Measurements from ENCODE around the gene VEZT. TPM values are rescaled to one million over a fixed set of nuclear protein-coding genes. Genes with fewer than 3 reads are reported as not detected.
"Not testable (repeated sequence)": the region's sequence is repeated elsewhere in the genome, so short reads cannot be mapped to it uniquely, and the experiment has no call there.

The VEZT gene
- total RNA-seq, 1 donor: 77.1 TPM

- H3K9me3 ChIP-seq (ENCODE audit: low read depth, low read length): no peaks in the 10 kb centered on the region
- H3K79me2 ChIP-seq (ENCODE audit: insufficient read depth, low read length): peaks cover 72% of the 10 kb centered on the region
- H3K27me3 ChIP-seq (ENCODE audit: insufficient read depth, low read length): no peaks in the 10 kb centered on the region
- H3K27ac ChIP-seq (ENCODE audit: low read depth, low read length): no peak overlapping the region
- H3K4me1 ChIP-seq (ENCODE audit: insufficient read depth, low read length): no peaks in the 10 kb centered on the region
- H3K4me2 ChIP-seq (ENCODE audit: insufficient read depth, low read length): no peak overlapping the region
- H2AFZ ChIP-seq (ENCODE audit: low read length): no peak overlapping the region
- DNase-seq (ENCODE audit: insufficient read length, low spot score, missing footprints): peak; percentile 89
- no peaks in the 10 kb centered on the region for H3K36me3 ChIP-seq (ENCODE audit: insufficient read depth, low read length)
- TF ChIP-seq CTCF (IDR thresholded peaks at IDR 0.05; ENCODE audit: extremely low read depth, low read depth, low read length): no peak
- no peak overlapping the region for H3K4me3 ChIP-seq (ENCODE audit: insufficient read depth, low read length)
- H4K20me1 ChIP-seq (ENCODE audit: insufficient read depth, low read length): no peaks in the 10 kb centered on the region
Observed at GRCh38 chr12:95231190-95231589, 13.6 kb downstream of the VEZT start.

- not testable (repeated sequence) for H3K9me3 ChIP-seq (ENCODE audit: low read depth, low read length); H3K4me1 ChIP-seq (ENCODE audit: insufficient read depth, low read length); DNase-seq (ENCODE audit: insufficient read length, low spot score, missing footprints); H3K4me2 ChIP-seq (ENCODE audit: insufficient read depth, low read length); H3K27me3 ChIP-seq (ENCODE audit: insufficient read depth, low read length); H3K36me3 ChIP-seq (ENCODE audit: insufficient read depth, low read length); H2AFZ ChIP-seq (ENCODE audit: low read length); H3K27ac ChIP-seq (ENCODE audit: low read depth, low read length); H3K4me3 ChIP-seq (ENCODE audit: insufficient read depth, low read length)
- Histone ChIP-seq H3K79me2 (ENCODE audit: insufficient read depth, low read length) (peaks cover 74% of the 10 kb centered on the region), H4K20me1 (ENCODE audit: insufficient read depth, low read length) (peaks cover 11% of the 10 kb centered on the region)
Observed at GRCh38 chr12:95234187-95234586, 16.6 kb downstream of the VEZT start.

GRCh38 chr12:95235621-95236020, 18.0 kb downstream of the VEZT start:
- H2AFZ ChIP-seq (ENCODE audit: low read length); H3K4me3 ChIP-seq (ENCODE audit: insufficient read depth, low read length); H3K4me2 ChIP-seq (ENCODE audit: insufficient read depth, low read length); H3K27ac ChIP-seq (ENCODE audit: low read depth, low read length); H3K27me3 ChIP-seq (ENCODE audit: insufficient read depth, low read length); DNase-seq (ENCODE audit: insufficient read length, low spot score, missing footprints); H3K4me1 ChIP-seq (ENCODE audit: insufficient read depth, low read length); H3K36me3 ChIP-seq (ENCODE audit: insufficient read depth, low read length); H3K9me3 ChIP-seq (ENCODE audit: low read depth, low read length): not testable (repeated sequence)
- peaks cover 13% of the 10 kb centered on the region for H4K20me1 ChIP-seq (ENCODE audit: insufficient read depth, low read length)
- H3K79me2 ChIP-seq (ENCODE audit: insufficient read depth, low read length): peaks cover 73% of the 10 kb centered on the region

GRCh38 chr12:95237315-95237714, 19.7 kb downstream of the VEZT start:
- no peak overlapping the region for H3K27ac ChIP-seq (ENCODE audit: low read depth, low read length)
- DNase-seq (ENCODE audit: insufficient read length, low spot score, missing footprints): peak; percentile 55
- H3K9me3 ChIP-seq (ENCODE audit: low read depth, low read length): no peaks in the 10 kb centered on the region
- no peak overlapping the region for H2AFZ ChIP-seq (ENCODE audit: low read length)
- no peak overlapping the region for H3K4me2 ChIP-seq (ENCODE audit: insufficient read depth, low read length)
- H3K4me3 ChIP-seq (ENCODE audit: insufficient read depth, low read length): no peak overlapping the region
- H3K27me3 ChIP-seq (ENCODE audit: insufficient read depth, low read length): no peaks in the 10 kb centered on the region
- no peaks in the 10 kb centered on the region for H3K36me3 ChIP-seq (ENCODE audit: insufficient read depth, low read length)
- H3K79me2 ChIP-seq (ENCODE audit: insufficient read depth, low read length): peaks cover 69% of the 10 kb centered on the region
- H3K4me1 ChIP-seq (ENCODE audit: insufficient read depth, low read length): no peaks in the 10 kb centered on the region
- peaks cover 13% of the 10 kb centered on the region for H4K20me1 ChIP-seq (ENCODE audit: insufficient read depth, low read length)
- TF ChIP-seq CTCF (IDR thresholded peaks at IDR 0.05; ENCODE audit: extremely low read depth, low read depth, low read length): no peak

- Histone ChIP-seq H3K4me3 (ENCODE audit: insufficient read depth, low read length) (no peak overlapping the region), H3K27ac (ENCODE audit: low read depth, low read length) (no peak overlapping the region), H3K27me3 (ENCODE audit: insufficient read depth, low read length) (no peaks in the 10 kb centered on the region), H3K4me2 (ENCODE audit: insufficient read depth, low read length) (no peak overlapping the region), H4K20me1 (ENCODE audit: insufficient read depth, low read length) (peaks cover 15% of the 10 kb centered on the region), H3K36me3 (ENCODE audit: insufficient read depth, low read length) (no peaks in the 10 kb centered on the region), H3K4me1 (ENCODE audit: insufficient read depth, low read length) (no peaks in the 10 kb centered on the region), H3K9me3 (ENCODE audit: low read depth, low read length) (no peaks in the 10 kb centered on the region), H2AFZ (ENCODE audit: low read length) (no peak overlapping the region), H3K79me2 (ENCODE audit: insufficient read depth, low read length) (peaks cover 67% of the 10 kb centered on the region)
- DNase-seq (ENCODE audit: insufficient read length, low spot score, missing footprints): no peak
- no peak for TF ChIP-seq CTCF (IDR thresholded peaks at IDR 0.05; ENCODE audit: extremely low read depth, low read depth, low read length)
Observed at GRCh38 chr12:95238150-95238549, 20.5 kb downstream of the VEZT start.

Measured in osteoblast (primary cell).